Thymus (tissue), 11 donors: ENCODE data around the gene SPACA4. TPM values are rescaled to one million over a fixed set of nuclear protein-coding genes. Genes with fewer than 3 reads are reported as not detected.

Experiments
- DNase-seq, 9 donors: peaks; one replicate each; pipeline ENCODE4 v3.0.0-alpha.2; 2013; ENCODE audit warnings: low spot score in 9 of 9, low read depth in 6 of 9, missing footprints in 1 of 9
- H3K27ac ChIP-seq, 2 donors: one replicate each; pipeline ENCODE4 v1.5.1; 2013; ENCODE audit warnings: control low read depth in 1 of 2, low read depth in 1 of 2, low read length in 1 of 2, mild to moderate bottlenecking in 1 of 2, moderate library complexity in 1 of 2
- H3K27me3 ChIP-seq, 2 donors: one replicate each; pipeline ENCODE4 v1.5.1; 2013; ENCODE audit warnings: low read length in 1 of 2; ENCODE audit not compliant: control insufficient read depth in 2 of 2, insufficient read depth in 1 of 2
- H3K36me3 ChIP-seq, 2 donors: one replicate each; pipeline ENCODE4 v1.5.1; 2013; ENCODE audit warnings: low read length in 1 of 2, mild to moderate bottlenecking in 1 of 2, moderate library complexity in 1 of 2; ENCODE audit not compliant: control insufficient read depth in 2 of 2, insufficient read depth in 2 of 2
- H3K4me1 ChIP-seq, 2 donors: one replicate each; pipeline ENCODE4 v1.5.1; 2013; ENCODE audit warnings: low read length in 2 of 2; ENCODE audit not compliant: control insufficient read depth in 2 of 2, insufficient read depth in 2 of 2
- H3K4me3 ChIP-seq, 2 donors: one replicate each; pipeline ENCODE4 v1.5.1; 2013; ENCODE audit warnings: low read length in 2 of 2, control low read depth in 1 of 2, mild to moderate bottlenecking in 1 of 2
- H3K9me3 ChIP-seq, 2 donors: one replicate each; pipeline ENCODE4 v1.5.1; 2013; ENCODE audit warnings: low read length in 1 of 2, mild to moderate bottlenecking in 1 of 2; ENCODE audit not compliant: control insufficient read depth in 2 of 2, insufficient read depth in 1 of 2
- WGBS: extraction: QIAGEN DNeasy Blood & Tissue Kit; methylation state at CpG from one replicate; pipeline ENCODE4 v1.1.7; 2013; 5-methylcytosine and 5-hydroxymethylcytosine counted together
- polyA plus RNA-seq: library from polyadenylated mRNA; stranded (reverse); fragments of 200-250 nt; gene quantifications from one replicate; pipeline ENCODE4 v1.2.3, GENCODE V29; 2013
- total RNA-seq: library from RNA; stranded (reverse); fragments of 120-200 nt; gene quantifications from one replicate; pipeline ENCODE4 v1.2.4, GENCODE V29; 2013
- donor health status: healthy.

Gene SPACA4
- total and polyA plus RNA-seq, 2 donors: not detected

DNA sequence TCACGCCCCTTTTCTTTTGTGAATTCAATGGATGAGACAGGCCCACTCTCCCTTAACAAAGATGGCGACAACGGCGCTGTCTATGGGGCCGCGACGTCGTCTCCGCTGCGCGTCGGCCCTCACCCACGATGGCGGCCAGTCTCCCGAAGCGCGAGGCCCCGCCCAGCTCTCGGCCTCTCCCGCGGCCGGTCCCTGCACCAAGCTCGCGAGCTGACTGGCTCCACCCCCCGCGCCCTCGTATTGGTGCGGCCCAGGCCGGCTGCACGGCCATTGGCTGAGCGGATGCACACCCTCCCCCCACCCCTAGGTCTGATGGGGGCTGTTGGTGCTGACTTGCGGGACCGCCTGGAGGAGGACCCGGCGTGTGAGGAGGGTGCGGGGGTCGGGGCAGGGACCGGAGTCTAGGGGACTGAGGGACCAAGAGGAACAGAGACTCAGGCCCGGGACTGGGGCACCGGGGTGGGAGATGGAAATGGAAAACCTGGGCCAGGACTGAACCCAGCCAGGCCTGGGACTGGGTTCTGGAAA lies 17.6 kb downstream of the SPACA4 start:
- no peaks in the 10 kb centered on the region for H3K27me3 ChIP-seq
- peaks cover 10 to 32% of the 10 kb centered on the region in 2 donors for H3K4me1 ChIP-seq
- WGBS: 1% methylated on average over 40 of the region's 40 CpGs
- peak overlapping the region; percentile 76 to 85 for H3K27ac ChIP-seq
- no peaks in the 10 kb centered on the region for H3K9me3 ChIP-seq
- peaks cover 20 to 27% of the 10 kb centered on the region in 2 donors for H3K36me3 ChIP-seq
- peak overlapping the region; percentile 60 for H3K4me3 ChIP-seq
- peak; percentile 86 to 98 (median 95) for DNase-seq

DNA sequence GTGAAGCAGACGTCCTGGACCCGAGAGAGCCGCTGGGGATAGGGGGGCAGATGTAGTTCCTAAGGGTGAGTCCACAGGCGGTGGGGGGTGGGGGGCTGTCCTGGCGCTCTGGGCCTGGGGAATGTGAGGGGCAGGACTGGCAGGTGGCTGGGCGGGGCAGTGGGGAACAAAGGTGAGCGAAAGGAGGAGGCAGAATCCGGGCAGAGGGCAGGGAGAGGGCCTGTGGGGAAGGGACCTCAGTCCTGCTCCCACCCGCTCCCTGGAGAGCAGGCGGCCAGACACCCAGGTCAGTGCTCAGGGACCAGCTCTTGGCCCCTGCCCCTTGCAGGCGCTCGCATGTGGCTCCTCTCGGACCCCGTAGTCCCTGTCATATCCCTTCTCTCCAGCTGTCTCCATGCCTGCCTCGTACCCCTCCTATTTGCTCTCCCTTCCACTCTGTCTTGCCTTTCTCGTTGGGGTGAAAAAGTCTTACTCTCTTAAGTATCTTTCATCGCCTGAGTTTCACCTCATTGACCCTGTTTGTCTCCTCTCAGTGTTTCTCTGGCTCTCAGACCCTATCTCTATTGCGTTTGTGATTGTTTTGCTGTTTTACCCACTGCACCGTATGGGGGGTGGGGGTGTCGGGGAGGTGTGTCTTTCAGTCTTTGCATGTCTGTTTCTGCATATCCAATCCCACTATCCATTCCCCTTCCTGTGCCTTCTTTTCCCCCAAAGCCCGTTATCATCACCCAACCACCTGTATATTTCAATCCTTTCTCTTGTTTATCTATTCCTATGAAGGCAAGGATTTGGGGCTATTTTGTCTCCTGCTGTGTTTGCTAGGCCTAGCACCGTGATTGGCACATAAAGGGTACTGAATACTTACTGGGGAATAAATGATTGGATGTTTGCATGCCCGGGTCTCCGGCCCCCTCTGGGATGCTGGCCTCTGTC lies 18.5 kb downstream of the SPACA4 start:
- Histone ChIP-seq H3K4me1 (peaks cover 10 to 33% of the 10 kb centered on the region in 2 donors), H3K9me3 (peaks cover 0 to 4% of the 10 kb centered on the region in 2 donors), H3K27me3 (no peaks in the 10 kb centered on the region), H3K36me3 (peaks cover 28 to 36% of the 10 kb centered on the region in 2 donors), H3K4me3 (peak overlapping the region; percentile 60), H3K27ac (peak overlapping the region in 1 of 2 donors; percentile 19)
- WGBS: 88% methylated on average over 24 of the region's 24 CpGs
- no peak for DNase-seq

DNA sequence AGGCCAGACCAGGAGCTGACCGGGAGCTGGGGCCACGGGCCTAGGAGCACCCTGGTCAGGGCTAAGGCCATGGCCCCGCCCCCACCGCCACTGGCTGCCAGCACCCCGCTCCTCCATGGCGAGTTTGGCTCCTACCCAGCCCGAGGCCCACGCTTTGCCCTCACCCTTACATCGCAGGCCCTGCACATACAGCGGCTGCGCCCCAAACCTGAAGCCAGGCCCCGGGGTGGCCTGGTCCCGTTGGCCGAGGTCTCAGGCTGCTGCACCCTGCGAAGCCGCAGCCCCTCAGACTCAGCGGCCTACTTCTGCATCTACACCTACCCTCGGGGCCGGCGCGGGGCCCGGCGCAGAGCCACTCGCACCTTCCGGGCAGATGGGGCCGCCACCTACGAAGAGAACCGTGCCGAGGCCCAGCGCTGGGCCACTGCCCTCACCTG lies 19.4 kb downstream of the SPACA4 start:
- no peaks in the 10 kb centered on the region for H3K27me3 ChIP-seq
- peaks cover 10 to 39% of the 10 kb centered on the region in 2 donors for H3K4me1 ChIP-seq
- 98% methylated on average over 30 of the region's 30 CpGs for WGBS
- no peak overlapping the region for H3K4me3 ChIP-seq
- no peak for DNase-seq
- H3K9me3 ChIP-seq: peaks cover 0 to 5% of the 10 kb centered on the region in 2 donors
- peaks cover 34 to 45% of the 10 kb centered on the region in 2 donors for H3K36me3 ChIP-seq
- peak overlapping the region in 1 of 2 donors; percentile 5 for H3K27ac ChIP-seq

DNA sequence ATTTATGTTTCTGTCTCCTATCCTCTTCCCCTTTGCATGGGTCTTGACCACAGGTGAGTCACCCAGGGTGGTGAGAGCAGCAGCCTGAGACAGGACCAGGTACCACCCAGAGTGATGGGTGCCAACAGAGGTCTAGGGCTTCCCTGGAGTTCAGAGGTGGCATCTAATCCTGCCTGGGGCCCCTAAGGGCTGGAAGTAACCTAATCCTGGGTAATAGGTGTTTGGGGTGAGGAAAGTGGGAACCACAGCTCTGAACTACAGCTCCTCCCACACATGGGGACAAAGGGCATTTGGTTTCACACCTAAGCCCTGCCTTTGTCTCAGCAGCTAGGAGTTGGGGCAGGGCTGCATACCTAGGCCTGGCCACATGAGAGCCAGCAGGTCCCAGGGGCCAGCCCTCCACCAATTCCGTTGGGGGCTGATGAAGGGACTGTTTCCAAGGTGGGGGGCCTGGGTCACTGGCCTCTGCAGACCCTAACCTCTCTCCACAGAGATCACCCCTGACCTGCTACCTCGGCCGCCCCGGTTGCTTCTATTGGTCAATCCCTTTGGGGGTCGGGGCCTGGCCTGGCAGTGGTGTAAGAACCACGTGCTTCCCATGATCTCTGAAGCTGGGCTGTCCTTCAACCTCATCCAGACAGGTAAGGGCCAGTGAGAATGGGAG lies 20.8 kb downstream of the SPACA4 start:
- DNase-seq: no peak
- peaks cover 41 to 51% of the 10 kb centered on the region in 2 donors for H3K36me3 ChIP-seq
- H3K4me3 ChIP-seq: no peak overlapping the region
- WGBS: 94% methylated on average over 6 of the region's 6 CpGs
- H3K9me3 ChIP-seq: peaks cover 0 to 5% of the 10 kb centered on the region in 2 donors
- H3K4me1 ChIP-seq: peaks cover 10 to 44% of the 10 kb centered on the region in 2 donors
- no peaks in the 10 kb centered on the region for H3K27me3 ChIP-seq
- peak overlapping the region in 1 of 2 donors; percentile 60 for H3K27ac ChIP-seq

DNA sequence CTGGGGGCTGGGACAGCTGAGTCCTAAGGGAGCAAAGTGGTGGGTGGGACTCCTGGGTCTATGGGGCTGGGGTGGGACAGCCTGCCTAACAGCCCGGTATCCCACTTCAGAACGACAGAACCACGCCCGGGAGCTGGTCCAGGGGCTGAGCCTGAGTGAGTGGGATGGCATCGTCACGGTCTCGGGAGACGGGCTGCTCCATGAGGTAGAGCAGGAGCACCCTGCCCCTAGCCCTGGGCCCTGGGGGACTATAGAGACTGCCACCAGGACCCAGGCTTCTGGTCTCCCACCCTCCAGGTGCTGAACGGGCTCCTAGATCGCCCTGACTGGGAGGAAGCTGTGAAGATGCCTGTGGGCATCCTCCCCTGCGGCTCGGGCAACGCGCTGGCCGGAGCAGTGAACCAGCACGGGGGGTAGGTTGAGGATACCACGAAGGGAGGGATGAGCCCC lies 21.3 kb downstream of the SPACA4 start:
- 97% methylated on average over 17 of the region's 17 CpGs for WGBS
- Histone ChIP-seq H3K36me3 (peaks cover 46 to 48% of the 10 kb centered on the region in 2 donors), H3K27me3 (no peaks in the 10 kb centered on the region)

DNA sequence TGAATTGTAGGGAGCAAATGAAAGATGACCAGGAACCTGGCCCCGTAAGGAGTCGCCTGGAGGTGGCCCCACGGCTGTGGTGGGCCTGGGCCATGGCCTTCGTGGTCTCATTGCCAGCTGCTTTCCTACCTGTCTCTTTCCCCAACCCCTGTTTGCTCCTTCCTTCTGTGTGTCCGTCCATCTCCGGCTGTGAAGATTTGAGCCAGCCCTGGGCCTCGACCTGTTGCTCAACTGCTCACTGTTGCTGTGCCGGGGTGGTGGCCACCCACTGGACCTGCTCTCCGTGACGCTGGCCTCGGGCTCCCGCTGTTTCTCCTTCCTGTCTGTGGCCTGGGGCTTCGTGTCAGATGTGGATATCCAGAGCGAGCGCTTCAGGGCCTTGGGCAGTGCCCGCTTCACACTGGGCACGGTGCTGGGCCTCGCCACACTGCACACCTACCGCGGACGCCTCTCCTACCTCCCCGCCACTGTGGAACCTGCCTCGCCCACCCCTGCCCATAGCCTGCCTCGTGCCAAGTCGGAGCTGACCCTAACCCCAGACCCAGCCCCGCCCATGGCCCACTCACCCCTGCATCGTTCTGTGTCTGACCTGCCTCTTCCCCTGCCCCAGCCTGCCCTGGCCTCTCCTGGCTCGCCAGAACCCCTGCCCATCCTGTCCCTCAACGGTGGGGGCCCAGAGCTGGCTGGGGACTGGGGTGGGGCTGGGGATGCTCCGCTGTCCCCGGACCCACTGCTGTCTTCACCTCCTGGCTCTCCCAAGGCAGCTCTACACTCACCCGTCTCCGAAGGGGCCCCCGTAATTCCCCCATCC lies 22.1 kb downstream of the SPACA4 start:
- whole genome bisulfite sequencing: 97% methylated on average over 34 of the region's 34 CpGs
- H3K4me3 ChIP-seq: no peak overlapping the region
- H3K27ac ChIP-seq: peak overlapping the region in 1 of 2 donors; percentile 21
- peaks cover 0 to 5% of the 10 kb centered on the region in 2 donors for H3K9me3 ChIP-seq
- no peak for DNase-seq
- H3K4me1 ChIP-seq: peaks cover 10 to 49% of the 10 kb centered on the region in 2 donors
- H3K36me3 ChIP-seq: peaks cover 48 to 51% of the 10 kb centered on the region in 2 donors
- H3K27me3 ChIP-seq: no peaks in the 10 kb centered on the region

More for the DNA sequence above, 21.3 kb downstream of the SPACA4 start:
- no peak overlapping the region for H3K4me3 ChIP-seq
- H3K27ac ChIP-seq: no peak overlapping the region
- H3K4me1 ChIP-seq: peaks cover 10 to 49% of the 10 kb centered on the region in 2 donors
- no peak for DNase-seq
- peaks cover 0 to 5% of the 10 kb centered on the region in 2 donors for H3K9me3 ChIP-seq

DNA sequence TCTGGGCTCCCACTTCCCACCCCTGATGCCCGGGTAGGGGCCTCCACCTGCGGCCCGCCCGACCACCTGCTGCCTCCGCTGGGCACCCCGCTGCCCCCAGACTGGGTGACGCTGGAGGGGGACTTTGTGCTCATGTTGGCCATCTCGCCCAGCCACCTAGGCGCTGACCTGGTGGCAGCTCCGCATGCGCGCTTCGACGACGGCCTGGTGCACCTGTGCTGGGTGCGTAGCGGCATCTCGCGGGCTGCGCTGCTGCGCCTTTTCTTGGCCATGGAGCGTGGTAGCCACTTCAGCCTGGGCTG lies 22.7 kb downstream of the SPACA4 start:
- 98% methylated on average over 22 of the region's 22 CpGs for WGBS
- Histone ChIP-seq H3K4me1 (peaks cover 14 to 50% of the 10 kb centered on the region in 2 donors), H3K27ac (no peak overlapping the region)

DNA sequence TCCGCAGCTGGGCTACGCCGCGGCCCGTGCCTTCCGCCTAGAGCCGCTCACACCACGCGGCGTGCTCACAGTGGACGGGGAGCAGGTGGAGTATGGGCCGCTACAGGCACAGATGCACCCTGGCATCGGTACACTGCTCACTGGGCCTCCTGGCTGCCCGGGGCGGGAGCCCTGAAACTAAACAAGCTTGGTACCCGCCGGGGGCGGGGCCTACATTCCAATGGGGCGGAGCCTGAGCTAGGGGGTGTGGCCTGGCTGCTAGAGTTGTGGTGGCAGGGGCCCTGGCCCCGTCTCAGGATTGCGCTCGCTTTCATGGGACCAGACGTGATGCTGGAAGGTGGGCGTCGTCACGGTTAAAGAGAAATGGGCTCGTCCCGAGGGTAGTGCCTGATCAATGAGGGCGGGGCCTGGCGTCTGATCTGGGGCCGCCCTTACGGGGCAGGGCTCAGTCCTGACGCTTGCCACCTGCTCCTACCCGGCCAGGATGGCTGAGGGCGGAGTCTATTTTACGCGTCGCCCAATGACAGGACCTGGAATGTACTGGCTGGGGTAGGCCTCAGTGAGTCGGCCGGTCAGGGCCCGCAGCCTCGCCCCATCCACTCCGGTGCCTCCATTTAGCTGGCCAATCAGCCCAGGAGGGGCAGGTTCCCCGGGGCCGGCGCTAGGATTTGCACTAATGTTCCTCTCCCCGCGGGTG lies 23.2 kb downstream of the SPACA4 start:
- 91% methylated on average over 48 of the region's 48 CpGs for WGBS
- DNase-seq: no peak
- Histone ChIP-seq H3K36me3 (peaks cover 48 to 51% of the 10 kb centered on the region in 2 donors), H3K27ac (no peak overlapping the region), H3K9me3 (peaks cover 0 to 8% of the 10 kb centered on the region in 2 donors), H3K27me3 (no peaks in the 10 kb centered on the region), H3K4me1 (peaks cover 12 to 51% of the 10 kb centered on the region in 2 donors), H3K4me3 (no peak overlapping the region)

More for the DNA sequence above, 22.7 kb downstream of the SPACA4 start:
- H3K36me3 ChIP-seq: peaks cover 48 to 51% of the 10 kb centered on the region in 2 donors
- H3K9me3 ChIP-seq: peaks cover 0 to 5% of the 10 kb centered on the region in 2 donors
- no peak for DNase-seq
- no peak overlapping the region for H3K4me3 ChIP-seq
- H3K27me3 ChIP-seq: no peaks in the 10 kb centered on the region
